Muscle layer of colon (tissue), 2 donors: ENCODE measurements around the gene NEDD4L.
"Not testable (repeated sequence)": the region's sequence is repeated elsewhere in the genome, so short reads cannot be mapped to it uniquely, and the experiment has no call there.

Experiments used
- H3K27ac ChIP-seq: one replicate; pipeline ENCODE4 v1.7.0; 2013; ENCODE audit warnings: low read depth, mild to moderate bottlenecking, low read length, moderate library complexity
- H3K27me3 ChIP-seq, 2 donors: one replicate each; pipeline ENCODE4 v1.7.0; 2013; ENCODE audit warnings: low read length in 2 of 2, mild to moderate bottlenecking in 2 of 2; ENCODE audit not compliant: insufficient read depth in 2 of 2, control insufficient read depth in 1 of 2
- H3K36me3 ChIP-seq: one replicate; pipeline ENCODE4 v1.7.0; 2013; ENCODE audit warnings: mild to moderate bottlenecking, low read length; ENCODE audit not compliant: insufficient read depth
- H3K4me1 ChIP-seq: one replicate; pipeline ENCODE4 v1.7.0; 2013; ENCODE audit warnings: mild to moderate bottlenecking, low read length; ENCODE audit not compliant: insufficient read depth
- H3K4me3 ChIP-seq, 2 donors: one replicate each; pipeline ENCODE4 v1.7.0; 2013; ENCODE audit warnings: low read length in 2 of 2, low read depth in 1 of 2, mild to moderate bottlenecking in 1 of 2, moderate library complexity in 1 of 2
- H3K9ac ChIP-seq: one replicate; pipeline ENCODE4 v1.7.0; 2013; ENCODE audit warnings: low read length
- H3K9me3 ChIP-seq: one replicate; pipeline ENCODE4 v1.7.0; 2013; ENCODE audit warnings: mild to moderate bottlenecking, low read length
- donor health status: abdominal sarcoma.
- donor health status: Adenocarcinoma of cecum.

The NEDD4L gene

GRCh38 chr18:58380113-58380512, 336.1 kb downstream of the NEDD4L start:
- H3K4me1 ChIP-seq, H3K9ac ChIP-seq, H3K4me3 ChIP-seq, H3K9me3 ChIP-seq, H3K27ac ChIP-seq, H3K27me3 ChIP-seq: not testable (repeated sequence)
- H3K36me3 ChIP-seq: peaks cover 38% of the 10 kb centered on the region

- Histone ChIP-seq H3K4me1 (no peaks in the 10 kb centered on the region), H3K27ac (no peak overlapping the region), H3K9ac (no peak overlapping the region), H3K4me3 (no peak overlapping the region), H3K9me3 (no peaks in the 10 kb centered on the region), H3K27me3 (no peaks in the 10 kb centered on the region), H3K36me3 (peaks cover 36% of the 10 kb centered on the region)
These were observed 337.8 kb downstream of the NEDD4L start for GRCh38 chr18:58381676-58382411.

GRCh38 chr18:58382446-58382845, 338.4 kb downstream of the NEDD4L start:
- Histone ChIP-seq H3K36me3 (peaks cover 33% of the 10 kb centered on the region), H3K9ac (no peak overlapping the region), H3K9me3 (no peaks in the 10 kb centered on the region), H3K27ac (no peak overlapping the region), H3K4me1 (no peaks in the 10 kb centered on the region), H3K4me3 (no peak overlapping the region), H3K27me3 (no peaks in the 10 kb centered on the region)

GRCh38 chr18:58385472-58385871, 341.4 kb downstream of the NEDD4L start:
- Histone ChIP-seq H3K27ac (no peak overlapping the region), H3K9me3 (no peaks in the 10 kb centered on the region)

GRCh38 chr18:58386780-58387179, 342.8 kb downstream of the NEDD4L start:
- Histone ChIP-seq H3K36me3 (peaks cover 46% of the 10 kb centered on the region), H3K4me1 (peaks cover 21% of the 10 kb centered on the region), H3K9me3 (no peaks in the 10 kb centered on the region), H3K4me3 (no peak overlapping the region), H3K27ac (no peak overlapping the region), H3K9ac (no peak overlapping the region), H3K27me3 (no peaks in the 10 kb centered on the region)

More at GRCh38 chr18:58385472-58385871, 341.4 kb downstream of the NEDD4L start:
- Histone ChIP-seq H3K9ac (no peak overlapping the region), H3K4me3 (no peak overlapping the region), H3K27me3 (no peaks in the 10 kb centered on the region), H3K4me1 (peaks cover 8% of the 10 kb centered on the region), H3K36me3 (peaks cover 46% of the 10 kb centered on the region)

GRCh38 chr18:58387716-58388115, 343.7 kb downstream of the NEDD4L start:
- Histone ChIP-seq H3K9ac (no peak overlapping the region), H3K36me3 (peaks cover 46% of the 10 kb centered on the region), H3K9me3 (no peaks in the 10 kb centered on the region), H3K27ac (no peak overlapping the region), H3K27me3 (no peaks in the 10 kb centered on the region), H3K4me1 (peaks cover 30% of the 10 kb centered on the region), H3K4me3 (no peak overlapping the region)

- no peaks in the 10 kb centered on the region for H3K9me3 ChIP-seq
- no peak overlapping the region for H3K9ac ChIP-seq
- no peaks in the 10 kb centered on the region for H3K27me3 ChIP-seq
- peaks cover 42% of the 10 kb centered on the region for H3K36me3 ChIP-seq
- no peak overlapping the region for H3K4me3 ChIP-seq
- no peak overlapping the region for H3K27ac ChIP-seq
- H3K4me1 ChIP-seq: peaks cover 41% of the 10 kb centered on the region
These were observed 344.7 kb downstream of the NEDD4L start for GRCh38 chr18:58388736-58389135.

- H3K27ac ChIP-seq: no peak overlapping the region
- peaks cover 49% of the 10 kb centered on the region for H3K4me1 ChIP-seq
- H3K36me3 ChIP-seq: peaks cover 32% of the 10 kb centered on the region
- H3K27me3 ChIP-seq: no peaks in the 10 kb centered on the region
- no peak overlapping the region for H3K4me3 ChIP-seq
- no peaks in the 10 kb centered on the region for H3K9me3 ChIP-seq
- no peak overlapping the region for H3K9ac ChIP-seq
These were observed 345.7 kb downstream of the NEDD4L start for GRCh38 chr18:58389745-58390144.

- H3K9ac ChIP-seq: no peak overlapping the region
- H3K4me3 ChIP-seq: no peak overlapping the region
- H3K36me3 ChIP-seq: peaks cover 26% of the 10 kb centered on the region
- no peaks in the 10 kb centered on the region for H3K9me3 ChIP-seq
- H3K4me1 ChIP-seq: peaks cover 52% of the 10 kb centered on the region
- peak overlapping the region; percentile 31 for H3K27ac ChIP-seq
- no peaks in the 10 kb centered on the region for H3K27me3 ChIP-seq
These were observed 346.4 kb downstream of the NEDD4L start for GRCh38 chr18:58390399-58390798.

- peaks cover 21% of the 10 kb centered on the region for H3K36me3 ChIP-seq
- no peaks in the 10 kb centered on the region for H3K9me3 ChIP-seq
- no peaks in the 10 kb centered on the region for H3K27me3 ChIP-seq
- H3K4me3 ChIP-seq: no peak overlapping the region
- peaks cover 52% of the 10 kb centered on the region for H3K4me1 ChIP-seq
- no peak overlapping the region for H3K9ac ChIP-seq
- H3K27ac ChIP-seq: peak overlapping the region; percentile 79
These were observed 347.3 kb downstream of the NEDD4L start for GRCh38 chr18:58391231-58391825.

- Histone ChIP-seq H3K9me3 (no peaks in the 10 kb centered on the region), H3K27me3 (no peaks in the 10 kb centered on the region), H3K9ac (no peak overlapping the region), H3K4me3 (no peak overlapping the region), H3K27ac (peak overlapping the region; percentile 79), H3K4me1 (peaks cover 52% of the 10 kb centered on the region), H3K36me3 (peaks cover 18% of the 10 kb centered on the region)
These were observed 347.9 kb downstream of the NEDD4L start for GRCh38 chr18:58391932-58392323.
